HL-60 (cell line): ENCODE measurements around the gene CYP4F3.

ENCODE experiments used
- TF ChIP-seq, protein P1 (sequence below): IDR thresholded peaks from one replicate; pipeline ENCODE4 v1.5.1; 2011; ENCODE audit warnings: low read length, control low read depth, inconsistent platforms; ENCODE audit not compliant: insufficient read depth
- TF ChIP-seq, protein P2 (sequence below): IDR thresholded peaks from 2 replicates; pipeline ENCODE4 v1.6.1; 2012; ENCODE audit warnings: low read depth; ENCODE audit not compliant: insufficient replicate concordance

GRCh38 chr19:15612342-15612741 is 28.4 kb upstream of the CYP4F3 start:
- TF ChIP-seq, protein P1, sequence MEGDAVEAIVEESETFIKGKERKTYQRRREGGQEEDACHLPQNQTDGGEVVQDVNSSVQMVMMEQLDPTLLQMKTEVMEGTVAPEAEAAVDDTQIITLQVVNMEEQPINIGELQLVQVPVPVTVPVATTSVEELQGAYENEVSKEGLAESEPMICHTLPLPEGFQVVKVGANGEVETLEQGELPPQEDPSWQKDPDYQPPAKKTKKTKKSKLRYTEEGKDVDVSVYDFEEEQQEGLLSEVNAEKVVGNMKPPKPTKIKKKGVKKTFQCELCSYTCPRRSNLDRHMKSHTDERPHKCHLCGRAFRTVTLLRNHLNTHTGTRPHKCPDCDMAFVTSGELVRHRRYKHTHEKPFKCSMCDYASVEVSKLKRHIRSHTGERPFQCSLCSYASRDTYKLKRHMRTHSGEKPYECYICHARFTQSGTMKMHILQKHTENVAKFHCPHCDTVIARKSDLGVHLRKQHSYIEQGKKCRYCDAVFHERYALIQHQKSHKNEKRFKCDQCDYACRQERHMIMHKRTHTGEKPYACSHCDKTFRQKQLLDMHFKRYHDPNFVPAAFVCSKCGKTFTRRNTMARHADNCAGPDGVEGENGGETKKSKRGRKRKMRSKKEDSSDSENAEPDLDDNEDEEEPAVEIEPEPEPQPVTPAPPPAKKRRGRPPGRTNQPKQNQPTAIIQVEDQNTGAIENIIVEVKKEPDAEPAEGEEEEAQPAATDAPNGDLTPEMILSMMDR = no peak
- TF ChIP-seq, protein P2, sequence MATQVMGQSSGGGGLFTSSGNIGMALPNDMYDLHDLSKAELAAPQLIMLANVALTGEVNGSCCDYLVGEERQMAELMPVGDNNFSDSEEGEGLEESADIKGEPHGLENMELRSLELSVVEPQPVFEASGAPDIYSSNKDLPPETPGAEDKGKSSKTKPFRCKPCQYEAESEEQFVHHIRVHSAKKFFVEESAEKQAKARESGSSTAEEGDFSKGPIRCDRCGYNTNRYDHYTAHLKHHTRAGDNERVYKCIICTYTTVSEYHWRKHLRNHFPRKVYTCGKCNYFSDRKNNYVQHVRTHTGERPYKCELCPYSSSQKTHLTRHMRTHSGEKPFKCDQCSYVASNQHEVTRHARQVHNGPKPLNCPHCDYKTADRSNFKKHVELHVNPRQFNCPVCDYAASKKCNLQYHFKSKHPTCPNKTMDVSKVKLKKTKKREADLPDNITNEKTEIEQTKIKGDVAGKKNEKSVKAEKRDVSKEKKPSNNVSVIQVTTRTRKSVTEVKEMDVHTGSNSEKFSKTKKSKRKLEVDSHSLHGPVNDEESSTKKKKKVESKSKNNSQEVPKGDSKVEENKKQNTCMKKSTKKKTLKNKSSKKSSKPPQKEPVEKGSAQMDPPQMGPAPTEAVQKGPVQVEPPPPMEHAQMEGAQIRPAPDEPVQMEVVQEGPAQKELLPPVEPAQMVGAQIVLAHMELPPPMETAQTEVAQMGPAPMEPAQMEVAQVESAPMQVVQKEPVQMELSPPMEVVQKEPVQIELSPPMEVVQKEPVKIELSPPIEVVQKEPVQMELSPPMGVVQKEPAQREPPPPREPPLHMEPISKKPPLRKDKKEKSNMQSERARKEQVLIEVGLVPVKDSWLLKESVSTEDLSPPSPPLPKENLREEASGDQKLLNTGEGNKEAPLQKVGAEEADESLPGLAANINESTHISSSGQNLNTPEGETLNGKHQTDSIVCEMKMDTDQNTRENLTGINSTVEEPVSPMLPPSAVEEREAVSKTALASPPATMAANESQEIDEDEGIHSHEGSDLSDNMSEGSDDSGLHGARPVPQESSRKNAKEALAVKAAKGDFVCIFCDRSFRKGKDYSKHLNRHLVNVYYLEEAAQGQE = no peak
